Hematopoietic multipotent progenitor cell treated with erythropoietin and hydrocortisone succinate and interleukin-3 and kit ligand, for 15 days (in vitro differentiated cells): ENCODE data around the gene CDCA3.
A peak's percentile ranks its signal among the peaks of the same experiment; 100 is the strongest.
"Not testable (repeated sequence)": the region's sequence is repeated elsewhere in the genome, so short reads cannot be mapped to it uniquely, and the experiment has no call there.

Experiments used
- DNase-seq: peaks from one replicate; pipeline ENCODE4 v3.0.0-alpha.2; 2015; ENCODE audit warnings: low spot score

CDCA3 gene

DNA sequence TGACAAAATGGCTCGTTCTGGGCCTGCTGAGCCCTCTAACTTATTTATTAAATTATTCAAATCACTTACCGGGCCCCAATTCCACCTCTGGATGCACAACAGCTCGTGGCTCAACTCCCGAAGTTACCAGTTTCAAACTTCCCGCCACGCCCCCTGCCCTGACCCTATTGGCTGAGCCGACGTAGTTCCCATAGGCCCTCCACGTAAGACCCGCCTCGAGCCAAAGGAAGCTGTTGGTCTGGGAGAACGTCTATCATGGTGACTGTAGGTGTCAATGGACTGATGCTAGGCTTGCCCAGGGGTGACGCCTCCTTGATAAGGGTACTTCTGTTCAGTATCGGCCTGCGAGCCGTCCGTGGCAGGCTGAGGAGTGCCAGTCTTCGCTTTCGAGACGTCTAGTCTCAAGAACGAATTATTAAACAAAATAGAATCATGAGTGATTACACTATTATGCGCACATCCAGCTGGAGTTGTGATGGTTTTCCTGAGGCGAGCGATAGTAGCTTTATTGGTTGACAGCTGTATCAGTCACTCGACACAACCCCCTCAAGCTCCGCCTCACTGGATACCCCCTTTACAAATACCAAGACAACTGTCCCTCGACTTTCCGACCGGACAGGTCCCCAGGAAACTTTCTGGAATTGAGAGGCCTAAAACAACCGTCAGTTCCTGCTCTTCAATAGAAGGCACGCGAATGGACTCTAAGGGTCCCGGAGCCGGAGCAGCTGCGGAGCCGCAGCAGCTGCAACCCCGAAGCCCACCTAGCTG is at the start of gene CDCA3:
Gene CDCA3 (minus strand): TSS at position 134 of the 768 bp plus-strand sequence. CDS start 334 bp downstream, outside the sequence.
- peak; percentile 99 for DNase-seq

- DNase-seq = peak; percentile 39
Measured at GRCh38 chr12:6899837-6900519, 48.9 kb upstream of the CDCA3 start.

DNA sequence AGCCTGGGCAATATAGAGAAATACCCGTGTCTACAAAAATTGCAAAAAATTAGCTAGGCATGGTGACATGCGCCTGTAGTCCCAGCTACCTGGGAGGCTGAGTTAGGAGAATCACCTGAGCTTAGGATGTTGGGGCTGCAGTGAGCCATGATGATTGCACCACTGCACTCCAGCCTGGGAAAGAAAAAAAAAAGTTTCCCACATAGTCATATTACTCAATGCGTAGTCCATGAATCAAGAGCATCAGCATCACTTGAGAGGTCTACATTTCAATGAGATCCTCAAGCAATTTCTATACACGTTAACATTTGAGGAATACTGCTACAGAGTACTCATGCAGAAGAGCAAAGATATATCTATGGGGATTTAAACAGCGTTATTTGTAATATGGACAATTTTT is 48.3 kb upstream of the CDCA3 start:
- no peak for DNase-seq

DNA sequence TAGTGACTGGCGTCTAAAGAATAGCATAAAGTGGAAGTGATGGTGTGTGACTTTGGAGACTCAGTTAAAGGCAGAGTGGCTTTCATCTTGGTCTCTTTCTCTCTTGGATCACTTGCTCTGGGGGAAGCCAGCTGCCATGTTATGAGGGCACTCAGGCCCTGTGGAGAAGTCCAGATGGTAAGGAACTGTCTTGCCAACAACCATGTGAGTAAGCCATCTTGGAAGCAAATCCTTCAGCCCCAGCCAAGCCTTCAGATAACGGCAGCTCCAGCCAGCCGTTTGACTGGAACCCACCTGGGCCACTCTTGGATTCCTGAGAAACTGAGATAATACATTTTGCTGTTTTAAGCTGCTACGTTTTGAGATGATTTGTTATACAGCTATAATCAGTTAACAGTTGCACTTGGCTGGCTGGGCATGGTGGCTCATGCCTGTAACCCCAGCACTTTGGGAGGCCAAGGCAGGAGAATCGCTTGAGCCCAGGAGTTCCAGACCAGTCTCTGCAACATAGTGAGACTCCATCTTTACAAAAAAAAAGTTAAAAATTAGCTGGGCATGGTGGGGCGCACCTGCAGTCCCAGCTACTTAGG is 45.9 kb upstream of the CDCA3 start:
- DNase-seq = no peak

GRCh38 chr12:6894321-6894720 is 43.2 kb upstream of the CDCA3 start:
- no peak for DNase-seq

DNA sequence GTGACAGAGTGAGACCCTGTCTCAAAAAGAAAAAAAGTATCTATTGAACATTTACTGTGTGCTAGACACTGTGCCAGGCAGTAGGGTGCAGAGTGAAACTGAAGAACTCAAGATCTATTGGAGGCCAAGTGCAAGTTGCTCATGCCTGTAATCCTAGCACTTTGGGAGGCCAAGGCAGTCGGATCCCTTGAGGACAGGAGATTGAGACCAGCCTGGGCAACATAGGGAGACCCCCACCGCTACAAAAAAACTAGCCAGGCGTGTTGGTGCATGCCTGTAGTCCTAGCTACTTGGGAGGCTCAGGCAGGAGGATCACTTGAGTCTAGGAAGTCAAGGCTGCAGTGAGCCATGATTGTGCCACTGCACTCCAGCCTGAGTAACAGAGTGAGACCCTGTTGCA is 41.6 kb upstream of the CDCA3 start:
- DNase-seq = not testable (repeated sequence)

- DNase-seq = no peak
Measured at GRCh38 chr12:6891646-6892001, 40.5 kb upstream of the CDCA3 start.

DNA sequence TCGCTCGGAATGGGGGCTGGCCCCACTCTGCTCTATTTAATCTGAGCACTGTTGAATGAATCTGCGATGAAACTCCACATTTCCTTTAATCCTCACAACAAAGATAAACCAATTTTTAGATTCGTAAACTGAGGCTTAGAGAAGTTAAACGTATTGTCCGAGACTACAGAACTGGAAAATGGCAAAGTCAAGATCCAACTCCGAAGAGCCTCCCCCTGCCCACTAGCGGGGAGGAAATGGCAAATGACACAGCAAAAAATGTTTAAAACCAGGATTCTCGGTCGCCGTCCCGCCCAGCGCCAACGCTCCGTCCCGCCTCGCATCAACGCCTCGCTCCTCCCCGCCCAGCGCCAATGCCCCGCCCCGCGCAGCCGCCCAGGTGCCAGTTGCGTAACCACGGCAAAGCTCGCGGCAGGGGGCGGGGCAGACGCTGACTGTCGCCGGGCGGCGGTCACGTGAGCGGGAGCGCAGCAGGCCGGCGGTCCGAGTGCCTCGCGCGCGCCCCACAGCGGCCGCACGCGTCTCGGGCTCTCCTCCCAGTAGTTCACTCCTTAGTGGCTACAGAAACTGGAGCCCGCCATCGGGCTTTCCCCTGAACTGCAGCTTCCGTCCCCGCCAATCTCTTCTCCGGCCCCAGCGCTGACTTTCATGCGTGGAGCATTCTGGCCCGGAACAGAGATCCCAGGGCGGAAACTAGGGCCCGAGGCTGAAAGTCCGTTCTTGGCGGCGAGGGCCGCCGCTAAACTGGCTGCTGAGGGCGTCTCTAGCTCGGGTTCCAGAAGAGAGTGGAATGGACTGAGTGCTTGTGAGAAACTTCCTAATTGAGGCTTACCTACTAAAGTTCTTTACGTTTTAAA is 39.9 kb upstream of the CDCA3 start:
- peak; percentile 99 for DNase-seq

GRCh38 chr12:6889775-6890573 is 38.9 kb upstream of the CDCA3 start:
- DNase-seq = not testable (repeated sequence)

DNA sequence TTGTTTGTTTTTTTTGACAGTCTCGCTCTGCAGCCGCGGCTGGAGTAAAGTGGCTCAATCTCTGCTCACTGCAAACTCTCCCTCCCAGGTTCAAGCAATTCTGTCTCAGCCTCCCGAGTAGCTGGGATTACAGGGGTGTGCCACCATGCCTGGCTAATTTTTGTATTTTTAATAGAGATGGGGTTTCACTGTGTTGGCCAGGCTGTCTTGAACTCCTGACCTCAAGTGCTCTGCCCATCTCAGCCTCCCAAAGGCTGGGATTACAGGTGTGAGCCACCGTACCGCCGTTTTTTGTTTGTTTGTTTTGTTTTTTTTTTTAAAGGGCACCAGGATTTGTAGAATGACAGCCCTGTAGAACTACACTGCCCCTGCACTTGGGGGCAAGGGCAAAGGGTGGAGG is 37.7 kb upstream of the CDCA3 start:
- not testable (repeated sequence) for DNase-seq

- DNase-seq = no peak
Measured at GRCh38 chr12:6888360-6888759, 37.3 kb upstream of the CDCA3 start.

DNA sequence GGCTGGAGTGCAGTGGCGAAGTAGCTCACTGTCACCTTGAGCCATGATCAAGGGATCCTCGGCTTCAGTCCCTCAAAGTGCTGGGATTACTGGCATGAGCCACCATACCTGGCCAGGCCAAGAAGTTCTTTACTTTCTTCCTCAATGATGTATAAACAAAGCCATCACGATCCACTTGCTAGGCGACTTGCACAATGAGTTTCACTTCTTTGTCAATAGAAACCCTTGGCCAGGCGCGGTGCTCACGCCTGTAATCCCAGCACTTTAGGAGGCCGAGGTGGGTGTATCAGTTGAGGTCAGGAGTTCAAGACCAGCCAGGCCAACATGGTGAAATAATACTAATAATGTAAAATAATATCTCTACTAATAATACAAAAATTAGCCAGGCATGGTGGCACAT is 36.4 kb upstream of the CDCA3 start:
- no peak for DNase-seq

- DNase-seq = not testable (repeated sequence)
Measured at GRCh38 chr12:6886206-6886999, 35.3 kb upstream of the CDCA3 start.

GRCh38 chr12:6884539-6884938 is 33.5 kb upstream of the CDCA3 start:
- no peak for DNase-seq

DNA sequence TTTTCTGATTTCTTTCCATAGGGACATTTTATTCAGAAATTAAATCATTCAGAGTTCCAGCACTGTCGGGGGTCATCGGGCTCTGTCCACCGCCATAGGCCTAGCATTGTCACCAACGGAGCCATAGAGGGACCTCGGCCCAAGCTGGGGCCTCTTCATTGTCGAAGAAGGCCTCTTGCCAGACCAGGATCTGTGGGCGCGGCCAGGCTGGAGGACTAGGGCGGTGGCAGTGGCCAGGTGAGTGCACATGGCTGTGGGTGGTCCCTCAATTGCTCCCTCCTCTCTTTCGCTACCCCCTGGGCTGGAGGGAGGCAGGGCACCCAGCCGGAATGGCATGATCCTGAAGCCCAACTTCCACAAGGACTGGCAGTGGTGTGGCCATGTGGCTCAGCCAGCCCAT is 32.6 kb upstream of the CDCA3 start:
- DNase-seq = no peak

GRCh38 chr12:6883252-6883651 is 32.2 kb upstream of the CDCA3 start:
- DNase-seq = no peak

GRCh38 chr12:6879824-6880223 is 28.7 kb upstream of the CDCA3 start:
- DNase-seq = not testable (repeated sequence)

- DNase-seq = not testable (repeated sequence)
Measured at GRCh38 chr12:6874015-6874368, 22.9 kb upstream of the CDCA3 start.

- DNase-seq = peak; percentile 97
Measured at GRCh38 chr12:6873094-6874014, 22.3 kb upstream of the CDCA3 start, which contains the start of gene SPSB2. Gene SPSB2 (minus strand): TSS chr12:6873303. CDS start chr12:6872901, 402 bp downstream.
